ENCODE results near the gene ABO.
"Not testable (repeated sequence)": the region's sequence is repeated elsewhere in the genome, so short reads cannot be mapped to it uniquely, and the experiment has no call there.

The ABO gene

DNA sequence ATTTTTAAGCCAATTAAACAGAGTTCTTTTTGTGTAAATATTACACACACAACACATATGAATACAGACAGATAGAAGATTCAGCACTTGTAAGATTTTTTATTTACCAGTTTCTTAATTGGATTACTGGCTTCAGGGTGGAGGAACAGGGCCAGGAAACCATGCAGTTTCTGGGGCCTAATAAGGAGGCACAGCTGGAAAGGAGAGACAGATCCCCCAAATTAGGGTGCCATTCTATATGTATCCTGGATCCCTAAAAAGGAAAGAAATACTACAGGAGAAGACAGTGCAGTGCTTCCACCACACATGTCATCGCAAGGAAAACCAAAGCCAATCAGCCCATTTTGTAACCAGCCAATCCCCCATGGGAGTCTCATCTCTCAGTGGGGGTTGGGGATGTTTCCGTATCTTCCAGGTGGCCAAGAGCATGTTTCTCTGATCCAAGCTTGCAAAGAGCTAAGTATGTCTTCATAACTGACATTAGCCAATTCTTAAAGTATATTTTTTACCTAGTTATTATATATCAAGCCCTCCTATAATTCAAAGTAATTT is 15.8 kb upstream of the ABO start:
- no peak for DNase-seq (ENCODE audit: low spot score)

DNA sequence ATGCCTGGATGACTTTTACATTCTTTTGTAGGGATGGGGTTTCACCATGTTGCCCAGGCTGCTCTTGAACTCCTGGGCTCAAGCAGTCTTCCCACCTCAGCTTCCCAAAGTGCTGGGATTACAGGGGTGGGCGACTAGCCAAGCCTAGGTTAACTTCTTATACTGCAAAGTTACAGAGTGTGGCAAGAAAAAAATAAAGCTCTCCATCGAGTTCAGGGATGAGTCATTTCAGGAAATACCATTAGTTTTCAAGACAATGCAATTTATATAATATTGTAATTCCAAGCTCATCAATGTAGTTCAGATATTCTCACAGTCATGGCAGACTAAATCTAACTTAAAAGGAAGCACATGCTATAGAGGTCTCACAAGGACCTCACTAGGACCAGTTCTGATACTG is 11.5 kb upstream of the ABO start:
- DNase-seq (ENCODE audit: low spot score), result no peak

DNA sequence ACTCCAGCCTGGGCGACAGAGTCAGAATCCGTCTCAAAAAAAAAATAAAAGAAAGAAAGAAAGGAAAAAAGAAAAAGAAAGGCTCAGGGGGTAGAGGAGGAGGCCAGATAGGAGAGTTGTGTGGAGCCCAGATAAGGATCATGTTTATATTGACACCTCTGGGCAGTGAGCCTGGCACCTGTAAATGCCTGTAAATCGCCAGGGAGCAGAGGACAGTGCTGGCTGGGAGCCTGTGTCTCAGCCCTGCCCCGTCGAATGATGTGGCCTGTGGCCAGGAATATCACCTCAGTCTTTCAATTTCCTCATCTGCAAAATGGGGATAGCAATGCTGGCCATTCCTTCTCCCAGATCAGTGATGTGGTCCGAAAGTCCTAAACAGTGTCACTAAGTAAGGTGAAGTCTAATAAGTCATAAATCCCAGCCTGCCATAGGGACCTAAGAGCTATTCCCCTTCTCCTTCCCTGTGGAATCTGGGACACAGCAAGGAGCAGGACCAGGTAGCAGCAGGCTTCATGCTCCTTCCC is 10.3 kb upstream of the ABO start:
- no peak for DNase-seq (ENCODE audit: low spot score)

DNA sequence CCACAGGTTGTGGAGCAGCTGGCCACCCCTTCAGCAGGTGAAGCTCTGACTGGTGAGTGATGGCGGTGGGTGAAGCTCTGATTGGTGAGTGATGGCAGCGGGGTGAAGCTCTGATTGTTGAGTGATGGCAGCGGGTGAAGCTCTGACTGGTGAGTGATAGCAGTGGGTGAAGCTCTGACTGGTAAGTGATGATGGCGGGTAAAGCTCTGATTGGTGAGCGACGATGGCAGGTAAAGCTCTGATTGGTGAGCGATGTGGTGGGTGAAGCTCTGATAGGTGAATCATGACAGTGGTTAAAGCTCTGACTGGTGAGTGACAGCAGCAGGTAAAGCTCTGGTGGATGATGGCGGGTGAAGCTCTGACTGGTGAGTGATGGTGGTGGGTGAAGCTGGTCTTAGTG is 9.4 kb upstream of the ABO start:
- no peak for DNase-seq (ENCODE audit: low spot score)

GRCh38 chr9:133283255-133284032 is 8.4 kb upstream of the ABO start:
- DNase-seq (ENCODE audit: low spot score), result not testable (repeated sequence)

DNA sequence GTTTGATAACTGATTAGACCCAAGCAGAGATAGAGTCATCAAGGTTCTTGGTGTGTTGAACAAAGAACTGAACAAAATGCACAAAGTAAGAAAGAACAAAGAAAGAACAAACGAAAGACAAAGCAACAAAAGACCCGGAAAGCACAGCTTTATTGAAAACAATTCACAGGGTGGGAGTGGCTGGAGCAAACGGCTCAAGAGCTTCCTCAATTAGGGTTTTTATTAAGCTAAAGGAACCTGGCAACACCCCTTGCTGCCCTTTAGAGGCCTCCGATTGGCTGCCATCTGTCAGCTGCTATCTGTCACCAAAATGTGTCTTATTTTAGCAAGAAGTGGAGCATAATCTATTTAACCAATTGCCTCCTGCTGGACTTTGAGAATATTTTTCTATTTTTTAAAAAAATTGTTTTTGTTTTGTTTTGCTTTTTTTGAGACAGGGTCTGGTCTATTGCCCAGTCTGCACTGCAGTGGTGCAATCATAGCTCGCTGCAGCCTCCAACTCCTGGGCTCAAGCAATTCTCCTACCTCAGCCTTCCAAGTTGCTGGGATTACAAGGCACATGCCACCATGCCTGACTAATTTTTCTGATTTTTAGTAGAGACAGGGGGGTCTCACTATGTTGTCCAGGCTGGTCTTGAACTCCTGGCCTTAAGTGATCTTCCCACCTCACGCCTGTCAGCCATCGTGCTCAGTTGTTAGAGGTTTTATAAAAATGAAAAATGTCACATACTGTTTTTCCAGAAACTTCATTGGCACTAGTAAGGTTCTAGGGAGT is 7.7 kb upstream of the ABO start:
- DNase-seq (ENCODE audit: low spot score), result no peak

- DNase-seq (ENCODE audit: low spot score), result no peak
Observed at GRCh38 chr9:133280392-133280791, 5.4 kb upstream of the ABO start.

DNA sequence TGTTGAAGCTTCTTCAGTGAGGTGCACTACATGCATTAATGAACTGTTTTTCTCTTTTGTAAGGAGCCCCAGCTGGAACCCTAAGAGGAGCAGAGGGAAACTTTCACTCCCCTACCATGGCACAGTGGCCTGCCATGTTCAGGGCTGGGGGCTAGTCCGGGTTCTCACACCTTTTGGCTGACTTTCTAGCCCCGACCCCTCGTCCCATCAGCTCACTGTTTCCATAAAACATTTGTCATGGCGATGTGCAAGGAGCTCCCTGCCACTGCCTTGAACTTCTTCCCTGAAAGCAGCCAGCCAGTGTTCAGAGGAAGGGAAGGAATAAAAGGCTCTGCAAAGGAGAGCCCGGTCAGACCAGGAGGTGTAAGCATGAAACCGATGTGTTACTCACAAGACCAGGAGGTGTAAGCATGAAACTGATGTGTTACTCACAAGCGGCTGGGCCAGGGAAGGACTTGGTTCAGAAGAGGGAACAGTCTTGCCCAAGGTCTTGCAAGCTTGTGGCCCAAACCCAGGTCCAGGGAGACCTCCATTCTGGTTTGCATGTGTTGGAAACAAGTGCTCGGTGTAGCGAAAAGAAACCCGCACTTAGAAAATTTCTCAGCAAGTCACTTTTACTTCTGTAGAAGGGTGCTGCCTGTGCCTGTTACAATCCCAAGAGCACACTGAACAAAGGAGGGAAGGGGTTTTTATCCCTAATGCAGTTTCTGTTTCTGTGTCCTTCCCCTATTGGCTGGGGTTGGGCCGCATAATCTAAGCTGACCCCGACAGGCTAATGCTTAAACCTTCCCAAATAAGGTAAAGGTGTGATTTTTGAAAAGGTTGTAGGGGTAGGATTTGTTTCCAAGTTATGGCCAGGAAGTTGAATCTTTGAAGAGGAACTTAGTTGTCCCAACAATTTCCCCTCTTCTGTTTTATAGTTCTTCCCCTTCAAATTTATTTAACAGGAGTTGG is 3.4 kb upstream of the ABO start:
- no peak for DNase-seq (ENCODE audit: low spot score)

DNA sequence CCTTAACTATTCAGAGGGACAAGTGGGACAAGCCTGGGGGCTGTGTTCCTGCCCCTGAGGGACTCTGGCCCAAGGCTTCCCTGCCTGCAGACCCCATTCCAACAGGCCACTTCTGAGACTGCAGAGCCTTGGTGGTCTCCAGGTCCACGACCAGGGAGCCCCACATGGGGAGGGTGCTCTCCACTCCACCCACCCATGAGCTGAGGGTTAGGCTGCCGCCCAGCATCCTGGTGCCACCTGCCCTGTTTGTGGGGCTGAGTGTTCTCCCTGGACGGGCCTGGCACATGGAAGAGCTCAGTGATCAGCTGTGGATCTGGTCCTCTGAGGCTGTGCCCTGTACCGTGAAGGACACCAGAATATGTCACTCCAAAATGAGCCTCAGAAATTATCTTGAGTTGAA is 2.5 kb upstream of the ABO start:
- no peak for DNase-seq (ENCODE audit: low spot score)

- DNase-seq (ENCODE audit: low spot score), result no peak
Observed at GRCh38 chr9:133276923-133277322, 1.9 kb upstream of the ABO start.

DNA sequence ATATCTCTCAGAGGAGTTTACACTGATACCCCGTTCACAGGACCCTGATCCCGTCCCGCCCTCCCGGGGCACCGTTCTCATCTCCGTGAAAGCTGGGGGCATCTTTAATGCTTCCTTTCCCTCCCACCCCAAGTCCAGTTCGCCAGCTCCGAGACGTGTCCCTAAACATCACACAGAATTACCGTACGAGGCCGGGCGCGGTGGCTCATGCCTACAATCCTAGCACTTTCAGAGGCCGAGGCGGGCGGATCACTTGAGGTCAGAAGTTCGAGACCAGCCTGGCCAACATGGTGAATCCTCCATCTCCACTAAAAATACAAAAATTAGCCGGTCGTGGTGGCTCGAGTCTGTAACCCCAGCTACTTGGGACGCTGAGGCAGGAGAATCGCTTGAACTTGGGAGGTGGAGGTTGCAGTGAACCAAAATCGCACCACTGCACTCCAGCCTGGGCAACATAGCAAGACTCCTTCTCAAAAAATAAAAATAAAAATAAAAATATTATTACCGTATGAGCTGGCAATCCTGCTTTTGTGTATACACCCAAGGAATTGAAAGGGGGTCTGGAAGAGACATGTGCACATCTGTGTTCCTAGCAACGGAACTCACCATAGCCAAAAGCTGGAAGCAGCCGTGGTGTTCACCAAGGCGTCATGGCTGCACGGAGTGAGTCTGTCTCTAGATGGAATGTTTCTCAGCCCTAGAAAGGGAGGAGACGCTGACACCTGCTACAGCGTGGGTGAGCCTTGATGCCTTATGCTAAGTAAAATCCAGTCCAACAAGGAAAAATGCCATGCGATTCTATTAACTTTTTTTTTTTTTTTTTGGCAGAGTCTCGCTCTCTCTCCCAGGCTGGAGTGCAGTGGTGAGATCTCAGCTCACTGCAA is 1.2 kb upstream of the ABO start:
- DNase-seq (ENCODE audit: low spot score), result no peak

GRCh38 chr9:133274236-133275104 is 531 bp downstream of the ABO start:
- no peak for DNase-seq (ENCODE audit: low spot score)

DNA sequence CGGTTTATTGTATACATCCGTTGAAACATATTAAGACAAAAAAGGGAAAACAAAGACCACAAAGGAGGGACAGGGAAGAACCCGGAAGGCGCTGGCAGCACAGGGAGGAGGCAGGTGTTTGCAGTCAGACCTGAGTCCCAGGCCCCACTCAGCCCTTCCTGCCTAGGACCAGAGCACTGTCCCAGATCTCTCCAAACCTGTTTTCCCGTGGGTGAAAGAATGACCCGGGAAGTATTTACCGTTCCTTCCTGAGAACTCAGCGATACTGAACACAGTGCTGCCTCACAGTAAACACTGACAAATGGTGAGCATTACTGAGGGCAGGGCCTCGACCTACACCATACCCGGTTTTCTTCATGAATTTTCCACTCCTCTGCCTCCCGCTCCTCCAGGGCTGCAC is 1.2 kb downstream of the ABO start:
- no peak for DNase-seq (ENCODE audit: low spot score)

DNA sequence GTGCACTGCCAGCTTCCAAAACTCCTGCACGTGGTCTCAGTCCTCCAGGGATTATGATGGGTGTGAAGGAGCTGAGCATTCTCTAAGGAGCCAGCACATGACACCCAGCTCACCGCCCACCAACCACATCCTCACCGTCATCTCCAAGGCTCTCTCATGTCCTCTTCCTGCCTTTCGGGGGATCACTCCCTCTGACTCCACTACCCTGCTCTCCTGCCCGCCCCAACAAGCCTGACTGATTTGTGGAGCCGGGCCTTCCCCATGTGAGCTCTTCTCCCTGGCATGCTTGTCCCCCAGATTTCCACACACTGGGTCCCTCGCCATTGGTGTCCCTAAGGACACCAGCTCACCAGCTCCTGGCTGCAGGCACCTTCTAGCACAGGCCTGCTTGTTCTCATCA is 1.9 kb downstream of the ABO start:
- no peak for DNase-seq (ENCODE audit: low spot score)

GRCh38 chr9:133269537-133270362 is 5.3 kb downstream of the ABO start:
- DNase-seq (ENCODE audit: low spot score), result no peak

DNA sequence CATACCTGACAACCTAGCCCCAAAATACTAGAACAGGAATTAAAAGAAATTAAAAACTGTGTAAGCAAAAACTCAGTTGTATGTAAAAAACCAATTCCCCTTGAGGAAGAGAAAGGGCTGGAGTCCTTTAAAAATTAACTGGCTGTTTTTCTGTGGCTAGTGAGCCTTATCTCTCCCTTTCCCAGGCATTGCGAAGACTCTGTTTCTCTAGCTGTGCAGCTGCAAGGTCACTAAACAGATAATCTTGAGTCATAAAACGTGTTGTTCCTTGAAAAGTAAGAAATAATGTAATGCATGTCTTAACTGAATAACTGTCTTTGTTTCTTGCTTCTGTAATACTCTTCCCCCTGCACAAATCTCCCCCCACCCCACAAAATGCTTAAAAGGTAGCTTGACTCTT is 5.9 kb downstream of the ABO start:
- DNase-seq (ENCODE audit: low spot score), result not testable (repeated sequence)

- no peak for DNase-seq (ENCODE audit: low spot score)
Observed at GRCh38 chr9:133268335-133269056, 6.5 kb downstream of the ABO start.

DNA sequence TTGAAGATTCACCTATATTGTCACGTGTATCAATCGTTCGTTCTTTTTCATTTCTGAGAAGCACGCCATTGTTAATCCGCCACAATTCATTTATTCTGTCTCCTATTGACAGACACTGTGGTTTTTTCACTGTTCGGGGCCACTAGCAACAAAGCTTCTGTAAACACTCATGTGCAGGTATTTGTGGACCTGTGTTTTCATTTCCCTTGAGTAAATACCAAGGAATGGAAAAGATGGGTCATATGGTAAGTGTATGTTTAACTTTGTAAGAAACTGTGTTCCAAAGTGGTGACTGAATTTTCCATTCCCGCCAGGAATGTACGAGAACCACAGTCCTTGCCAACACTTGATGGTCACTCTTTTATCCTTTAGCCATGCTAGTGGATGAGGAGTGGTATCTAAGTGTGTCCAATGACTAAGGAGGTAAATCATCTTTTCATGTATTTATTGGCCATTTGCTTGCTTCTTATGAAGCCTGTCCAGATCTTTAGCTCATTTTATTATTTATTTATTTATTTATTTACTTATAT is 10.7 kb downstream of the ABO start:
- no peak for DNase-seq (ENCODE audit: low spot score)
